ENCODE results near the gene TUT7.
"Not testable (repeated sequence)": the region's sequence is repeated elsewhere in the genome, so short reads cannot be mapped to it uniquely, and the experiment has no call there.

The TUT7 gene

DNA sequence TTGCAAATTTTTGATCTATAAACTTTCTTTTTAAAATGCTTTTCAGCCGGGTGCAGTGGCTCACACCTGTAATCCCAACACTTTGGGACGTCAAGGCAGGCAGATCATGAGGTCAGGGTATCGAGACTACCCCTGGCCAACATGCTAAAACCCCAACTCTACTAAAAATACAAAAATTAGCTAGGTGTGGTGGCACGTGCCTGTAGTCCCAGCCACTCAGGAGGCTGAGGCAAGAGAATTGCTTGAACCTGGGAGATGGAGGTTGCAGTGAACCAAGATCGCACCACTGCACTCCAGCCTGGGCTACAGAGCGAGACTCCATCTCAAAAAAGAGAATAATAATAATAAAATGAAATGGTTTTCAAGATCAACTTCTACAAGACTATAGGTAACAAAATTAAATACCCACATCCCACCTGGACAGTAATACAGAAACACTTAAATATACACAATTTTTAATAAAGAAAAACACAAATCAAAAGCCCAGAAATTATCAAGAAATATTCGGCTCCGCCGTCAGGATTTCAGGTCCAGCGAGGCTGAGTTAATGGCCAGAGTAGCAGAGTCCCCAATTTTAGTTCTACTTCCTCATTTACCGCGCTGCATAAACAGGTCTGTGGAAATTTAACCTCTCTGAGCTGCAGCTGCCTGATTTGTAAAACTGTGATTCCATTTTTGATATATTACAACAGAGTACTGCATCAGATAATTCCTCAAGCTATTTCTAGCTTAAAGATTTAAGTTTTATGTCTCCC, 4.0 kb downstream of the TUT7 start:
- no peak for DNase-seq (ENCODE audit: low read depth)

- DNase-seq (ENCODE audit: low read depth): no peak
Observed at GRCh38 chr9:86349271-86349670, 4.9 kb downstream of the TUT7 start.

DNA sequence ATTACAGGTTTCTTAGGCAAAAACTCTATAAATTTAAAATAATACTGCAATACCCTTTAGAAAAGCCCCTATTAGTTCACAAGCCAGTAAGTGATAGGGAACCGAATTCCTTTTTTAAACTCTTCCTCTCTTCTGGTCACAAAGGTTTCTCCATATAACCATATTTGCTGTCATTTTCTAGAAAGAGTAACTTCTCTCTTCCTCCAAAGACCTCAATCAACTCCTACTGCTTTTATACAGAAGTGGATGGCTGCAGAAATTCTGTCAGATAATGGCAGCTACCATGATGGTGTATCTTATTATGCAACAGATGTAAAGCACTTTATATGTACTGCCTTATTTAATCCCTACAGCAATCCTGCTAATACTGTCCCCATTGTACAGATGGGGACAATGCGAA, 6.2 kb downstream of the TUT7 start:
- no peak for DNase-seq (ENCODE audit: low read depth)

DNA sequence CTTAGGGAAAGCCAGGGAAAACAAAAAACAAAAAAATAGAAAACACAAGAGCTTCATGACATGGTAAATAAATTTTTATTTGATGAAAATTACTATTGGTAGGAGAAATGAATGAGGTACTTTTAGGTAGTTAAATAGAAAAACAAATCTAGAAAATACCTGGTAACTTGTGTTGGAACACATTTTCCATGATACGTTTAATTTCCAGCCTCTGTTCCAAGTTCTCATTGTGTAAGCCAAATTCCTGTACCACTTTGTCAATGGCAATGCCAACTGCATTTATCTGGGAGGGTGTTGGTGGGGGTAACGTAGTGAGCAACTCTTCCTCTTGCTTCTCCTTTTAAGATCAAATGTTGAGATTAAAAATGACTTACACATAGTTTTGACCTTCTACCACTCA, 9.4 kb downstream of the TUT7 start:
- no peak for DNase-seq (ENCODE audit: low read depth)

DNA sequence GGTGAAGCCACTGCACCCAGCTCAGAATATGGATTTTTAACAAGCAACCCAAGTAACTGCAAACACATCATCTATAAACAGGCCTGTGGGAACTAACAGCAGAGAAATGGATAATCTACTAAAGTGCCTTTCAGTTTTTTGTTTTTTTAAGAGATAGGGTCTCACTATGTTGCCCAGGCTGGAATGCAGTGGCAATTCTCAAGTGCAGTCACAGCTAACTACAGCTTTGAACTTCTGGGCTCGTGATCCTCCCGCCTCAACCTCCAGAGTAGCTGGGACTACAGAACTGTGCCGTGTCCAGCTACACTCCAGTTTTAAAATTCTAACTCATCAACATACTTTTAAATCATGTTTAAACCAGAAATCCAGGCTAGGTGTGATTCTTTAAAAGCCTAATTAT, 11.9 kb downstream of the TUT7 start:
- no peak for DNase-seq (ENCODE audit: low read depth)

DNA sequence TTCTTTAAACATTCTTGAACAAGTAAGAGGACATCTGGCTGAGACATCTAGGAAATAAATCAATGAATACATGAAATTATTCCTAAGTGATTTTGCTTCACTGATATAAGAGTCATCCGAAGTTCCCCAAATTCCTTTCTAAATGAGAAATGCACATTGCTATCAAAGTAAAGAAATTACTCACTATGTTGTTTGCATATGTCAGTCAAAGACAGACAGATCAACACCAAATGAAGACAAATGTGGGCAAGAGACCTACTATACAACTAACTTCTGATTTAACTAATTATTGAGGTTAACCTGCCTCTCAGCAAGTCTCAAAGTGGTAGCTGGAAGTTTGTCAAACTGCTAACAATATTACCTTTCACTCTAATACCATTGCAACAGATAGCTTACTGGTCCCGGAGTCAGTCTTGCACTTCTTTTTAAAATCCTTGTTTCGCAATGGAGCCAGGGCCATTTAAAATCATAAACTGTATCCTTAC, 13.2 kb downstream of the TUT7 start:
- no peak for DNase-seq (ENCODE audit: low read depth)

DNA sequence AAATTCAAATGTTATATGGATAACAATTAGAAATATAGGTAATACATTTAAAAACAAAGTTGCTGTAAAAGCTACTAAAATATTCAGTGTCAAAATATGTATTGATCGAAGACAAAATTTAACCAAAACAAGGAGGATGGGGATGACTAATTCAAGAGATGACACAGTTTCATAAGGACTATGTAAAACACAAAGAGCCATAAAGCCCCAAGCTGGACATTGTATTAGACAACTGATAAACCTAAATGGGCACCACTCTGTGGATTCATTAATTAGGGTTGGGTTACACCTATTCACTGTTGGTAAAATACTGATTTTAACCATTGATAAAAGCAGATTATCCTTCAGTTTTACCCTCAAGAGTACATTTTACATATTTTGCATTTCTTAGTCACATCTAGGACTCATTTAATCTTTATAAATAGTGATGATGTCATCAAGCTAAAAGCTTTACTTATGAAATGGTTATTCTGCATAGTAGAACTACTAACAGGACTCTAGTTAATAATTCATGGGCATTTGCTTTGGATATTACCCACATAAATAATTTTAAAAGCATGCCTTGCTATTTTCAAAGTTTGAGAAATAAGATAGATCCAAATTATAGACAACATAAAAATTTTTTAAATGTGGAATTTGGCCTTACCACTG, 13.7 kb downstream of the TUT7 start:
- DNase-seq (ENCODE audit: low read depth): no peak

- DNase-seq (ENCODE audit: low read depth): no peak
Observed at GRCh38 chr9:86337469-86338108, 16.6 kb downstream of the TUT7 start.

DNA sequence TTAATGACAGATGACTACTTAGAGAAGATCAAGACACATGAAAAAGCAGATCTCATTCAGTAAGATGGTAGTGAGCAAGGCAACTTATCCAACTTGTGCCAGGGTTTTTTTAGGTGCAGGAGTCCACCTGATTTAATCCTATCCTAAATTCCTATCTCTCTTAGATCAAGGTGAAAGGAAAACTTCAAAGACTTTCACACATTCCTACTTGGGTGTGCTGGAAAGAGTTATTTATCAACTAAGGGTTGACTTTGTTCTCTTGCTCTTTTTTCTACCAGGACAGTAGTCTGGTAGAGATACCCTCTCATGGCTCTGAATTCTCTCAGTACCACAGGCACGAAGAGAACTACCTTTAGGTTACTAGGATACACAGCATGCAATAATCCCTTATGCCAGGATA, 18.2 kb downstream of the TUT7 start:
- no peak for DNase-seq (ENCODE audit: low read depth)

GRCh38 chr9:86333651-86334050, 20.6 kb downstream of the TUT7 start:
- no peak for DNase-seq (ENCODE audit: low read depth)

DNA sequence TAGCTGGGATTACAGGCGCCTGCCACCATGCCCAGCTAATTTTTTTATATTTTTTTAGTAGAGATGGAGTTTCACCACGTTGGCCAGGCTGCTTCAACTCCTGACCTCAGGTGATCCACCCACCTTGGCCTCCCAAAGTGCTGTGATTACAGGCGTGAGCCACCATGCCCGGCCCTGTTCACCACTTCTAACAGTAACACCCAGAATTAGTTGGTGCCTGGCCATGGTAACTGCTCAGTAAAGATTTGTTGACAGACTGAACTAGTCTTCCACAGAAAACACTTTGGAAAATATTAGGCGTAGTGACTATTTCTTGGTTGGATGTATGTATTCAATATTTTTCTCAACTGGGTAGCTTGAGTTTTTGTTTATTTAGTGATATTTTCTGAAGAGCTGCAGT, 24.0 kb downstream of the TUT7 start:
- DNase-seq (ENCODE audit: low read depth): no peak

- DNase-seq (ENCODE audit: low read depth): no peak
Observed at GRCh38 chr9:86329649-86330048, 24.6 kb downstream of the TUT7 start.

DNA sequence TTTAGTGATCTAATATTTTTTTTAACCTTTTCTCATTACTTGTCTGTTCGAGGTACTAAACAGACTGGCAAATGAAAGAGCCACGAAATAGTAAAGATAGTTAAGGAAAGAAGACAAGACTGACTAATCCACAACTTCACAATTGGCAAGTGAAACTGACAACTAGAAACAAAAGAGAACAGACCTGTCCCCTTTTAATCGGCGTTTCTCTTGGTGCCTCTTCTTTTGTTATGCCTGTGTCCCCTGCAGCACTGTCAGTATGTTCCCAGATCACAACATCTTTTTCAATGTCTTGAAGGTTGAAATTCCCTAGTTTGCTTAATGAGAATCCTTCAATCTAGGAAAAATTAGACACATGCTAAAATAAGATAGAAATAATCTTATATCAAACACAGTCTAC, 26.1 kb downstream of the TUT7 start:
- no peak for DNase-seq (ENCODE audit: low read depth)

DNA sequence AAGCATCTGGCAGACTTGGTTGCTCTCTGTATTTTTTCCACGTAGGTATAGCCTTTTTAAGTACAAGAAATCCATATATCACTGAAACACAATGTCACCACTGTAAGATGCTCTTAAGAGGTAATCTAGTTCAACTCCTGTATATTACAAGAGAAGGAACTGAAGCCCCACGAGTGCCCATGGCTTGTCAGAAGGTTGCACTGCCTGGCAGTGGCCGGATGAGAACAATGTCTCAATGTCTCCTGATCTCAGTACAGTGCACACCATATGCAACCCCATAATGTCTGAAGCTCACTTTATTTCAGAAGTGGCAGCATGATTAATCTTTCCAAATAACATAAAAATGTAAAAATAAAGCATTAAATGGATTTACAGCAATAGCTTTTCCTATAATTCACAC, 27.7 kb downstream of the TUT7 start:
- no peak for DNase-seq (ENCODE audit: low read depth)

DNA sequence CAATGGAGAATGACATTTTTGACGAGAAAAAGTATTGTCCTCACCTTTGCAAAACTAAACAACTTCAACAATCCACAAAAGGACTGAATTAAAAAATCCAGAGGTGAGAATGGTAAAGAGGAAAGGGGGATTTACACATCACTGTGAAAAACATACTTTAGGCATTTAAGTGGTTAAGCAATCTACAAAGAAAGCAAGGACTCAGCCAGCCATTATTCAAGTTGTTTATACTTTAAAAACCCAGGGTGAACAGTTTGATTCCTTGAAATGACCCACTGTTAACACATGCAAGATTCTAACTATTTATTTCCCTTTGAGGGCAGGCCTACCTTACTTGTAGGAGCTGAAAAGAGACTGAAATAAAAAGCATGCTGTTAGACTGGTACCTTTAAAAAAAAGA, 29.3 kb downstream of the TUT7 start:
- DNase-seq (ENCODE audit: low read depth): no peak

DNA sequence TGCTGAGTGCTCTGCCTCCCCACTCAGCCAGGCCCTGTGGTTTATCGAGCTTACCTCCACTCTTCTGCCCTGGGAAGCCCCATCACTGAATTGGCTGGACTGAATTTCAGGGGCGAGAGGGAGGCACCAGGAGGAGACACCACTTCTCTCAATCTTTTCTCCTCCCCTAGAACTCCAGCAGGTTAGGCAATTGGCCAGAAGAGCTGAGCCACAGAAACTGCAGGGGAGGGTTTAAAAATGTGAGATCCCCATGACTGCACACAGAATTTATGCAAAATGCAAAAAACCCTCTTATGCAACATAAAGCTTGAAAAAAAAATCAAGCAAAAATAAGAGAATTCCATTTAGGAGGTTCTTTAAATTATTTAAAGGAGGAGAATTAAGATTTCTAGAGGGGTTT, 29.9 kb downstream of the TUT7 start:
- no peak for DNase-seq (ENCODE audit: low read depth)

DNA sequence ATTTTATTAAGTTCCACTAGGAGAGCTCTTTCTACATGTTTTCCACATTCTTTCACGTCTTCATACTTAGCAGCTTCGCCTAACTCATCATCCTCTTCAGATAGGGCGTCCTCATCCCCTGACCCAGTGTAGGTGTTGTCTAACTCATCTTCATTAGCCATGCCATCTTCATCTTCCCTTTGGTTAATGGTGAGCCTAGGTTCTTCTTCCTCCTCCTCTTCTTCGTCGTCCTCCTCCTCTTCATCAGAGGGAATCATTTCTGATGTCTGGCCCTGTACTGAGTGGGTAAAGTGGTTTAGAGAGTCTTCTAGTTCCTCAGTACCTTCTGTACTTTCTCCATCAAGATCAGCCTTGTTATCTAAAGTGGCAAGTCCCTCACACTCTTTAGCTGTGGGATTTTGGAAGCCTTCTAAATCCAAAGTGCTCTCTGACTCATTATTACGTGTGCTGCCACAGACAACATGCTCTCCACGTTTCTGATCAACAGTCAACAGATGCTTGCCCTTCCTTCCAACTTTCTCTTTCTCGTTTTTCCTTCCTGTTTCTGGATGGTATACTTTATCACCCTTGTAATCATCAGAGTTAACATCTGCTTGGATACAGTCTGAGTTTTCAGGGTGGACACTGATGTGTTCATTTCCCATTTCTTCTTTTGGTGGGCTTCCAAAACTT, 31.1 kb downstream of the TUT7 start:
- no peak for DNase-seq (ENCODE audit: low read depth)

- DNase-seq (ENCODE audit: low read depth): no peak
Observed at GRCh38 chr9:86321373-86321772, 32.8 kb downstream of the TUT7 start.

GRCh38 chr9:86318187-86318586, 36.0 kb downstream of the TUT7 start:
- no peak for DNase-seq (ENCODE audit: low read depth)

GRCh38 chr9:86315078-86315477, 39.1 kb downstream of the TUT7 start:
- no peak for DNase-seq (ENCODE audit: low read depth)

DNA sequence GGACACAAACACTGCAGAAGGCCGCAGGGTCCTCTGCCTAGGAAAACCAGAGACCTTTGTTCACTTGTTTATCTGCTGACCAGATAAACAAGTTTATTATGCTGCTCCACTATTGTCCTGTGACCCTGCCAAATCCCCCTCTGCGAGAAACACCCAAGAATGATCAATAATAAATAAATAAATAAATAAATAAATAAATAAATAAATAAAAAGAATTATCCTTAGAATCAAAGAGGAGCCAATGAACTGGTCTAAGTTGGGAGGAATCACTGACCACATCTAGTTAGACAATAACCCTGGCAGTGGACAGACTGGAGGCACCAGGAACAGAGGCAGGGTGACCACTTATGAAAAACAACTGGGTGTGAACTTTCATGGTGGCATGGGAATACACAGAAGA, 41.3 kb downstream of the TUT7 start:
- DNase-seq (ENCODE audit: low read depth): not testable (repeated sequence)

DNA sequence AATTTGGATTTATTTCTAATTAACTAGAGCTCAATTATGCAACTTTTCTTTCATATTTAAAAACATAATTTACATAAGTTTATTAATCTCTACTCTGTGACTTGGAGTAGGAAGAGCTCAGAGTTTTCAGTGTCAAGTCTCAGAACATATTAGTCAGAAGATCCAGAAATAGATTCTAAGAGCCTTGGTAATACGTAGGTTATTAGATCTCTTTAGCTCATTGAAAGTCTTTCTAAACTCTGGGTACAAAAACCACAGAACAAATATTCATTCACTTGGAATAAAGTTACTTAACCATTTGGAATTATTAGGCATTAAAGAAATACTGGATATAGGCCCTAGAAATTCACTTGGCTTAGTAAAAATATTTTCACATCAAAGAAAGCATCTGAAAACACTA, 45.5 kb downstream of the TUT7 start:
- no peak for DNase-seq (ENCODE audit: low read depth)

DNA sequence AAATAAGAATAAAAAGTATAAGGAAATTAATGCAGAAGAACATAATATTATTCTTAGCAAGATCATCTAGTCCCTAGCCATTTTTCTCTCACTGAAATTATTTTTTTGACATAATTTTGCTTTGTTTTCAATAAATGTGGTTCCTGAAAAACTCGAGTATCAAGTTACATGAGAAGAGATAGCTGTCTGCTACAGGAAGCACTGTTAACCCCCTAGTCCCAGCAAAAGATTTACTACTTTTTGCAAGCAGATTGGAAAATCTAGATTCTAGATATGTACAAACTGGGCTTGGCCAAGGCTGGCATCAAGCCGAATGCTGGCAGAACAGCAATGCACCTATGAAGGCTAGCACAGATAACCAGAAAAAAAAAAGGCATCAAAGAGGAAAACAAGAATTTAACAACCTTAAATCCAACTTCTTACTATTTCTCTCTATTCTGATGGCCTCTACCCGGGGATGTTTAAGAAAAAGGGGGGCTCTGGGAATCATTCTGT, 49.9 kb downstream of the TUT7 start:
- no peak for DNase-seq (ENCODE audit: low read depth)
